GM18909 (cell line): ENCODE measurements around the gene ATP8A2.

Experiments used
- ATAC-seq: cut with Tn5 transposase; IDR thresholded peaks from one replicate; pipeline ENCODE4 v1.9.1; 2021; ENCODE audit warnings: mild to moderate bottlenecking; ENCODE audit not compliant: unreplicated experiment, poor library complexity

The ATP8A2 gene

GRCh38 chr13:25380082-25380481 is 8.3 kb downstream of the ATP8A2 start:
- ATAC-seq = no peak

GRCh38 chr13:25380741-25381324 is 9.1 kb downstream of the ATP8A2 start:
- no peak for ATAC-seq

GRCh38 chr13:25384758-25385410 is 13.1 kb downstream of the ATP8A2 start:
- ATAC-seq = no peak

DNA sequence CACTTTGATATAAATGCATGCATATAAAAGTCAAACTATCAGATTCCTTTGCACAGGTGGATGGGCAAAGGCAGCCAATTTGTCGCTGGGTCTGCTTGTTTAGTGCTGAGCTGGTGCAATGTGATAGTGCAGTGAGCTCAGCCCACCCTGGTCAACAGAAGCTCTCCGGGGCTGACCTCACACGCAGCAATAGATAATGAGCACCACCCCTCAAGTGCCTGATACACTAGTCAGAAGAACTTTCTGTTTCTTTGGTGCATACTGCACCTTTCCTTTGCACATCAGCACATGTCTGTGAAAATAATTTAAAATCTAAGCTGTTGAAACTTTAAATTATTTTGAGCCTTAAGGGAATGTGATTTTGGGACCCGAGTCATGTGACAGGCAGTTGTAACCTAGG is 20.2 kb downstream of the ATP8A2 start:
- ATAC-seq = no peak

DNA sequence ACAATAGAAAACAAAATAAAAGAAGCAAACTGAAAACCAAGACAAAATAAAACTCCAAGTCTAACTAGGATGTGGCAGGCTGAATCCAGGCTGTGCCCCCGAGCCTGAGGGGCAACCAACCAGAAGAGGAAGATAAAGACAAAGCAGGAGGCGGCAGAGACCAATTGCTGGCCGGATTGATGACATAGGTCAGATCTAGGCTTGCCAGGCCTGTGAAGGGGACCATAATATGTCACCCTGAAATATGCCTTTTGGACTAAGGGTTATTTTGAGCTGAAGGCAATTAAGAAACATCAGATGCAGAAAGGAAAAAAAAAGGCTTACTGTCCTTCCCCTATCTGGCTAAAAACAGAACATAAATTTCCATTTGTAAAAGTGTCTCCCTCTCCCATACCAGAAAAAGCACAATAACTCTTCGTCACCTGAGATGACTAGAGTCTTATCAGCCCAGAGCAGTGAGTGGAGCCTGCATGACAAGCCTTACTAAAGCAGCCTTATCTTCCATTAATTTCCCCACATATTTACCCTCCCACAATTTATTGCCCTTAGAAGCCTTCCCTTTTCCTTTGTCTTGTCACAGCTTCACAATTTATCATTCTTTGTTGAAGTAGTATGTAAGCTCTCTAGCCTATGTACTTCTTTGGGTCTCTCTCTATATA is 22.8 kb downstream of the ATP8A2 start:
- ATAC-seq = no peak

GRCh38 chr13:25397763-25398162 is 26.0 kb downstream of the ATP8A2 start:
- no peak for ATAC-seq

DNA sequence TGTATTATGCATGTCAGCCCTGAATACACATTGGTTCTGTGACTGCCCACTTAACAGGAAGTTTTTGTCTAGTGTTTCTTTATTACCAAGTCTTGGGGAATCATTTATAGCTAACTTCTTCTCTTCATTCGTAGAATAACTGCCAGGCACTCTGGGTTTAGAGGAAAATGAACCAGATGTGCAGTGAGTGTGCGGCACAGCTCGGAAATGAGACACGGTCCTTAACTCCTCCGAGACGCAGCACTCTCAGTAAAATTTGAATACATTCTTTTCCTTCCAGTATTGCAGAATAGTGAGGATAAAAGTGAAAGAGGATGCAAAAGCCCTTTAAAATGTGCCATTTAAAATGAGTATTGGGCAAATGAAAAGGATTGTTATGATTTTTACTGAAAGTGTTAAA is 29.2 kb downstream of the ATP8A2 start:
- no peak for ATAC-seq

DNA sequence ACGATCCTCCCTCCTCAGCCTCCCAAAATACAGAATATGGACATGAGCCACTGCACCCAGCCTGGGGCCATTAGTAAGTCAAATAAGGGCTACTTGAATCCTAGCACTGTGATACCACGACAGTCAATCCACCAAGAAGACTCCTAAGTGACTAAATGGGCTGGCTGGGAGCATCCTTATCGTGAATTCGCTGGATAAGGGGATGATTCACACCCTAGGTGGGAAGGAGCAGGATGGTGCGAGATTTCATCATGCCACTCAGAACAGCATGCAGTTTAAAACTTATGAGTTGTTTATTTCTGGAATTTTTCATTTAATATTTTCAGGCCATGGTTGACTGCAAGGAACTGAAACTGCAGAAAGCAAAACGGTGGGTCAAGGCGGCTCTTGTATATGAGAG is 30.2 kb downstream of the ATP8A2 start:
- ATAC-seq = no peak

- no peak for ATAC-seq
Measured at GRCh38 chr13:25406377-25406776, 34.6 kb downstream of the ATP8A2 start.

DNA sequence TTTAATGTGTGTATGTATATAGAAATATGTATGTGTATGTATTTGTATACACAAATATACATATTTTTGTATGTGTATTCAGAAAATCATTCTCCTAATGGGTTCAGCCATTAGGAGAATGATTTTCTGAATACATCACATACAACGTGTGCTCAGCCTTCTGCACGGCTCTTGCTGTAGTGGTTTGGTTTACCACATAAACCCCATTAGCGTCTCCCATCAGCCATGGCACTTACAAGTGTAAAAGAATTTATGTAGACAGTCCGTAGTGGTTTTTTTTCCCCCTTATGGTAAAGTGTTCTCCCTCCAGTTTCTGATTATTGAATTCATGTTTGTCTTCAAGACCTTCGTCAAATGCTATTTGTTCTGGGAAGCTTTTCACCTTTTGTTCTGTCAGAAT is 38.2 kb downstream of the ATP8A2 start:
- ATAC-seq = no peak

- no peak for ATAC-seq
Measured at GRCh38 chr13:25415241-25415640, 43.5 kb downstream of the ATP8A2 start.

DNA sequence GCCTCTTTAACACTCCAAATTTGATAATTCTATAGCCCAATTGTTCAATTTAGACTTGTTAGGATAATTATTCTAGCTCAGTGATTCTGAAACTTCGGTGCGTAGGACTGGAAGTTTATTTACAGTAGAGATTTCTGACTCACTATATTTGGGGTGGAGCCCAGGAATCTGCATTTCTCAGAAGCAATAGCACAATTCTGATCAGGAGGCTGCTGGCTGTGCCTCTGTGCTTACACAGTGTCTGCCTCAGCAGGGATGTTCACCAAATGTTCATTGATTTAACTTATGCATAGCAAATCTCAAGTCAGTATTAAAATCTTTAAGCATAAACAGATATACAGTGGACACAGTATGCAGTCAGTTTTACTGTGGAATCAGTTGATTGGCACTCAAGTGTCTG is 45.8 kb downstream of the ATP8A2 start:
- no peak for ATAC-seq

DNA sequence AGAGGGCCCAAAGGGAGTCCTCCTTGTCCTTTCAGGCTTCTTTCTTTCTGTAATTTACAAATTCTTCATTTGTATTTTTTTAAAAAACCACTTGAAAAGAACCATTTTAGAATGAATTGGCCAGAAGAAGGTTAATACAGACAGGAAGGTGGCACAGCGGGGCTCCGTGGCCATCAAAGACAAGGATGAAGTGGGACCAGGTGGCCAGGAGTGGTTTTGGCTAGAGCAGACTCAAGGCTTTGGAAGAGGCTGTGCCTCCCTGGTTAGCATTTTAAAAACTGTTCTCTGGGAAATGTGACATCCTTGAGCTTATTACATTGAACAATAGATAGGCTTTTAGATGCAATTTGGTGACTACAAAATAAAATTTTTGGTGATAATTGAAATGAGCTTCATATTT is 48.4 kb downstream of the ATP8A2 start:
- ATAC-seq = no peak

DNA sequence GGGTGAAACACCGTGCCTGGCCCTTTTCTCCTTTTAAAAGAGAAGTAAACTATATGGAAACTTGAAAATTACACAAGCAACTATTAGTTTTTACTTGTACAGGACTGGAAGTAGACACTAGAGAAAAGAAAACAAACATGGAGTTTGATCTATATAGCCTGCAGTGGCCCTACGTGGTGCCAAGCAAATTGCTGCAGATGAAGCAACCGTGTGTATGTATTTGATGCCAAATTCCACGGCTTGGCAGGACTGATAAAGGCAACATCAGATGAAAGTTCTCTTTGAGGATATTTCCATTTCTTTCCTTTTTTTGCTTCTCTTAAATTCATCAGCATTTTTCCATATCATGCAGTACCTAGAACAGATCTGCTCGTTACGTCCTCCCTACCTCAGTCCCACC is 49.8 kb downstream of the ATP8A2 start:
- ATAC-seq = no peak

GRCh38 chr13:25422153-25422552 is 50.4 kb downstream of the ATP8A2 start:
- no peak for ATAC-seq

DNA sequence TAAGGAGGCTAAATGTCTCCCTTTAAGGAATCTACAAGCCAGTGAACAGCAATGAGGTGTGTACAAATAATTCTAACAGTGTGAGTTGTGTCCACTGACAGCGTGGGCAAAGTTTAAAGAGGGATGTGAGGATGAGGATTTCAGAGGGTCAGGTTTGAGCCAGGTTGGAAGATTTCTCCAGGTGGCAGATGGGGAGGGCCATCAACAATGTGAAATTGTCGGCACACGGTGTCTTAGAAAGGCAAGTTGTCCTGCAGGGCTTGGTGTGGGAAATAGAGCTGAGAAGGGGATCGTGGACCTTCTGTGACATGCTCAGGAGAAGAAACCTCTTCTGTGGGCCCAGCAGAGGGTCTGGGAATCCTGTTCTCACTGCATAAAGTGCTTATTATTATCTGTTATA is 52.1 kb downstream of the ATP8A2 start:
- ATAC-seq = no peak

- no peak for ATAC-seq
Measured at GRCh38 chr13:25429466-25429865, 57.7 kb downstream of the ATP8A2 start.

- ATAC-seq = no peak
Measured at GRCh38 chr13:25432691-25433090, 60.9 kb downstream of the ATP8A2 start.

- ATAC-seq = no peak
Measured at GRCh38 chr13:25440061-25440460, 68.3 kb downstream of the ATP8A2 start.

DNA sequence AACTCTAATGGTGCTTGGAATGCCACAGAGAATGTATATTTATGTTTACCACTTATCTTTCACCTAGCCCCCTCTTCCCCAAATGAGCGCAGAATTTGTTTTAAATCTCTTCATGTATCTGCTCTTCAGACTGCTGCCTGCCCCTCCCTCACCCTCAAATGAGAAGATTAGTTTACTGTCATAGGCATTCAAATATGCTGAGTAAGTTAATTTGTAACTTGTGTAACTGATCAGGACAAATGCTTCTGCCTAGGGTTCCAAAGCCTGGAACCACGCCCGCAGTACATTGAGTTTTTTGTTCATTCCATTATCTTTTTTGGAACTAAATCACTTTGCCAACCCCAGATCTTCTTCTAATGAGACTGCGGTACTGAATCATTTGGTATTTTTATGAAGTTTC is 74.5 kb downstream of the ATP8A2 start:
- no peak for ATAC-seq

DNA sequence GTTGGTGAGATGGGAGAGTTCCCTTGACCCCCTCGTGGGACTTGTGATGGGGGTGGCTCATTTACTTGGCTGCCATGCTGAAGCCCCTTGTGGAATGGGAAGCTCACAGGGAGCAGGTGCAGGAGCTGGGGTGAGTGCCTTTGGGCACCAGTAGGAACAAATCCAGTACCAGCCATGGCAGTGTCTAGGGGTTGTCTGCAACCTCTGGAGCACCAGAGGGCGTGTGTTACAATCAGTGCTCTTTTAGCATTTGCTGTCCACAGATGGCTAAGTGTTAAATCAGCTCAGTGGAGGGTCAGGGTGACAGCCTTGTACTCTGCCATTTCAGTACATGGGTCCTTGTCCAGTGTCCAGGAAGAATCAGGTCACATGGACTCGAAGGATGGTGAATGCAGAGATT is 75.6 kb downstream of the ATP8A2 start:
- ATAC-seq = no peak

DNA sequence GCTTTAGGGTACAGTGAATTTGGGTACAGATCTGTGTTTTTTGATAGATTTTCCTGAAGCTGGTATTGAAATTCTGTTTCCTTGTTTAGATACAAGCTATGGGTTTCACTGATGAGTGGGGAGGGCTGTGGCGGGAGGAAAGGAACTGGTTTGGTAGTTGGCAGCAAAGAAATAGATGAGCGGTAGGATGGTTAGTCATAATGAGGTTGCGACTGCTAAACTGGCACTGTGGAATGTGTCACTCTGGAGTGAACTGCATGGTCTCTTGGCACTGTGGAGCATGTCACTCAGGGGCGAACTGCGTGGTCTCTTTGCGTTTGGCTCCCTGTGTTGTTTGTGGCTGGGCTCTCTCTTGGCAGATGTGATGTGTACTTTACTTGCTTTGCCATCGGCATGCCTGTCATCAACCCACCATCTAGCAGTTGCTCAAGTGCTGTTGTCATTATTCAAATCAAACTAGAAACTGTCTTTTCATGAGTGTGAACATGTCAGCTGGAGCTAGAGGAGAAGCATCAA is 82.1 kb downstream of the ATP8A2 start:
- no peak for ATAC-seq
